Kidney (tissue), 14 donors: Measurements from ENCODE around the gene NOX5. TPM values are rescaled to one million over a fixed set of nuclear protein-coding genes. Genes with fewer than 3 reads are reported as not detected.

Experiments used
- DNase-seq, 5 donors: peaks; one replicate each; pipeline ENCODE4 v3.0.0-alpha.2; 2013 to 2020
- FAIRE-seq: peaks from 2 replicates; lab custom pipeline; 2012; peaks lifted over from hg19 to GRCh38; lab: Jason Lieb, UNC
- H3K27ac ChIP-seq, 2 donors: one replicate each; pipeline ENCODE4 v1.7.0; 2013; ENCODE audit warnings: low read depth in 2 of 2, low read length in 2 of 2, inconsistent platforms in 1 of 2
- H3K27me3 ChIP-seq: one replicate; pipeline ENCODE4 v1.7.1; 2013; ENCODE audit warnings: low read length, inconsistent platforms; ENCODE audit not compliant: control insufficient read depth, insufficient read depth
- H3K36me3 ChIP-seq, 3 donors: one replicate each; pipeline versions ENCODE4 v1.7.0 to v1.7.1; 2013; ENCODE audit warnings: low read length in 3 of 3, control low read depth in 1 of 3, inconsistent platforms in 1 of 3; ENCODE audit not compliant: insufficient read depth in 3 of 3, control insufficient read depth in 2 of 3
- H3K4me1 ChIP-seq, 3 donors: one replicate each; pipeline versions ENCODE4 v1.7.0 to v1.7.1; 2013; ENCODE audit warnings: low read length in 3 of 3, inconsistent platforms in 1 of 3, low read depth in 1 of 3; ENCODE audit not compliant: control insufficient read depth in 2 of 3, insufficient read depth in 2 of 3
- H3K4me3 ChIP-seq, 3 donors: one replicate each; pipeline versions ENCODE4 v1.7.0 to v1.8.1; 2013; ENCODE audit warnings: low read length in 3 of 3, control low read depth in 1 of 3, inconsistent platforms in 1 of 3
- H3K9ac ChIP-seq, 3 donors: one replicate each; pipeline versions ENCODE4 v1.7.0 to v1.7.1; 2013; ENCODE audit warnings: low read length in 3 of 3, control low read depth in 1 of 3, inconsistent platforms in 1 of 3
- H3K9me3 ChIP-seq, 3 donors: one replicate each; pipeline versions ENCODE4 v1.7.0 to v1.7.1; 2013; ENCODE audit warnings: low read length in 3 of 3, control low read depth in 1 of 3, inconsistent platforms in 1 of 3; ENCODE audit not compliant: control insufficient read depth in 2 of 3, insufficient read depth in 1 of 3
- intact Hi-C: fragments of 100-400 bp; cut with DNase I; formaldehyde crosslinking; loops from one replicate; pipeline ENCODE4 v1.11.1; 2022
- polyA plus RNA-seq: library from polyadenylated mRNA; stranded (reverse); fragments of 350-450 nt; fragmentation: Illumina TruSeq; extraction: RNeasy Lipid Tissue Mini Kit (QIAGEN cat#74804); gene quantifications from one replicate; pipeline ENCODE4 v1.2.3, GENCODE V29; 2014; ENCODE audit warnings: low read depth, low replicate concordance; ENCODE audit not compliant: insufficient read depth
- total RNA-seq: library from RNA; stranded (reverse); fragmentation: NEBNext Ultra II Directional; extraction: Animal tissue kit (Norgen Biotek cat#: 25700); gene quantifications from one replicate; pipeline ENCODE4 v1.2.1, GENCODE V29; 2021
- TF ChIP-seq, protein P1 (sequence below): IDR thresholded peaks from 3 replicates; pipeline ENCODE4 v1.5.1; 2012; ENCODE audit warnings: mild to moderate bottlenecking, moderate library complexity, borderline replicate concordance; ENCODE audit not compliant: insufficient read depth; ENCODE audit errors: extremely low read depth
- donor health status: control.
- donor health status: control.
- donor health status: control.
- donor health status: control.
- donor health status: control.
- donor health status: DM: yes; HTN: yes; CAD: no.
- donor health status: Normal renal cell carcinoma (clear cell type).

The NOX5 gene
- total and polyA plus RNA-seq, 2 donors from 2014 or later: 0.19 to 0.60 TPM

DNA sequence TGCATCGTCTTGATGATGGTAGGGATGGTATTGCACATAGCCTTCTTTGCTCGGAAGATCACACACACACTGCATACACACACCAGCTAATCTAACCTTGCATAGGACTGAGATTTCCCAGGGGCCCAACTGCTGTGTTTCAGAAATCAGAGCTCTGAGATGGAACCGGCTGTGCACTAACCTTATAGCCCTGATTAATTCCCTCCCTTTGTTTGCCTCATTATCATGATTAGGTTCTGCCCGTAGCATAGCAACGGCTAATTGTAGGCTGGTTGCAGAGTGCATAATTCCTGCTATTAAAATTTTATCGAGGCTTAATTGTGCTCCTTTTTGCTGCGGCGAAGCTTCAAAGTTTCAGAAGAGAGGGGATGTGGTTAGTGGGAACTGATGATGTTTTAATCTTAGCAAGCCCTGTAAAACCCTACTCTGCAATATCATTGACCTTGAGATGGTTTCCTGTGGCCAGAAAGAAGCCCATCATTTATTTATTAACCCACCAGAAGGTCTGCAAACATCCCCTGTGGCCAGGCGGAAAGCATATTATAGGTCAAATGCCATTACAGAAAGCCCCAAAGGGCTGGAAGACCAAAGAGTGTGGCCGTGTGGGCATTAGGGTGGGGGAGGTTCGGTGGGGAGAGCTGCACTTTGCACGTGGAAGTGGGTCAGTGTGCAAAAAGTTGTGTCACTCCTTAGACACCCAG lies 89.7 kb downstream of the NOX5 start:
- no peak overlapping the region for H3K9ac ChIP-seq
- H3K4me1 ChIP-seq: peaks cover 0 to 3% (median 0%) of the 10 kb centered on the region in 3 donors
- no peaks in the 10 kb centered on the region for H3K27me3 ChIP-seq
- H3K36me3 ChIP-seq: no peaks in the 10 kb centered on the region
- intact Hi-C loops: no loop called here
- DNase-seq: peak in 1 of 5 donors; percentile 42
- no peak overlapping the region for H3K27ac ChIP-seq
- TF ChIP-seq, protein P1, sequence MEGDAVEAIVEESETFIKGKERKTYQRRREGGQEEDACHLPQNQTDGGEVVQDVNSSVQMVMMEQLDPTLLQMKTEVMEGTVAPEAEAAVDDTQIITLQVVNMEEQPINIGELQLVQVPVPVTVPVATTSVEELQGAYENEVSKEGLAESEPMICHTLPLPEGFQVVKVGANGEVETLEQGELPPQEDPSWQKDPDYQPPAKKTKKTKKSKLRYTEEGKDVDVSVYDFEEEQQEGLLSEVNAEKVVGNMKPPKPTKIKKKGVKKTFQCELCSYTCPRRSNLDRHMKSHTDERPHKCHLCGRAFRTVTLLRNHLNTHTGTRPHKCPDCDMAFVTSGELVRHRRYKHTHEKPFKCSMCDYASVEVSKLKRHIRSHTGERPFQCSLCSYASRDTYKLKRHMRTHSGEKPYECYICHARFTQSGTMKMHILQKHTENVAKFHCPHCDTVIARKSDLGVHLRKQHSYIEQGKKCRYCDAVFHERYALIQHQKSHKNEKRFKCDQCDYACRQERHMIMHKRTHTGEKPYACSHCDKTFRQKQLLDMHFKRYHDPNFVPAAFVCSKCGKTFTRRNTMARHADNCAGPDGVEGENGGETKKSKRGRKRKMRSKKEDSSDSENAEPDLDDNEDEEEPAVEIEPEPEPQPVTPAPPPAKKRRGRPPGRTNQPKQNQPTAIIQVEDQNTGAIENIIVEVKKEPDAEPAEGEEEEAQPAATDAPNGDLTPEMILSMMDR: no peak
- no peaks in the 10 kb centered on the region for H3K9me3 ChIP-seq
- FAIRE-seq: no peak
- no peak overlapping the region for H3K4me3 ChIP-seq

DNA sequence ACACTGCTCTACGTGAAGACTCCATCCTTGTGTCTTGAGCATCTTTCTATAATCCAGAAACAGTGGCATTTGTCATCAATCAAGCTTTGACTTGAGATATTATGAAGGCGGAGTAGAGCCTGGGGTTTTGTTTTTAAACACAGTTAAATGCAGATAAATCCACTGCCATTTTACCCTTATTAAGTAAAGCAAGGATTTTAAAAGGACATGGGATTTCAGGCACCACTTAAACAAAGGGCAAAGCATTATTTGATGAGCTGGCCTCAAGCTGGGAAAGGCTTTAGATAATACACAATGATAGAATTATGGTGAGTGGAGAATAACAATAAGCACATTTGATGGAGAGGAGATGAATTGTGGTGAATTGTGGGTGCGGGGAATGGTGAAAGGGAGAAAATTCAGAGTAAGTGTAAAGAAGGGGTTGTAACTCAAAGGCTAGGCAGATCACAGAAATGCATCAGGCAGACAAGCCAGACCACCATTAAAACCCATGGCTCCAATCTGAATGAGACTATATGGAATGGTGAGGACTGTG lies 91.0 kb downstream of the NOX5 start:
- Histone ChIP-seq H3K36me3 (no peaks in the 10 kb centered on the region), H3K4me1 (peaks cover 0 to 3% (median 0%) of the 10 kb centered on the region in 3 donors), H3K4me3 (no peak overlapping the region), H3K27ac (no peak overlapping the region), H3K9ac (no peak overlapping the region), H3K27me3 (no peaks in the 10 kb centered on the region), H3K9me3 (no peaks in the 10 kb centered on the region)
- TF ChIP-seq, protein P1: no peak
- intact Hi-C loops: no loop called here
- no peak for FAIRE-seq
- no peak for DNase-seq

DNA sequence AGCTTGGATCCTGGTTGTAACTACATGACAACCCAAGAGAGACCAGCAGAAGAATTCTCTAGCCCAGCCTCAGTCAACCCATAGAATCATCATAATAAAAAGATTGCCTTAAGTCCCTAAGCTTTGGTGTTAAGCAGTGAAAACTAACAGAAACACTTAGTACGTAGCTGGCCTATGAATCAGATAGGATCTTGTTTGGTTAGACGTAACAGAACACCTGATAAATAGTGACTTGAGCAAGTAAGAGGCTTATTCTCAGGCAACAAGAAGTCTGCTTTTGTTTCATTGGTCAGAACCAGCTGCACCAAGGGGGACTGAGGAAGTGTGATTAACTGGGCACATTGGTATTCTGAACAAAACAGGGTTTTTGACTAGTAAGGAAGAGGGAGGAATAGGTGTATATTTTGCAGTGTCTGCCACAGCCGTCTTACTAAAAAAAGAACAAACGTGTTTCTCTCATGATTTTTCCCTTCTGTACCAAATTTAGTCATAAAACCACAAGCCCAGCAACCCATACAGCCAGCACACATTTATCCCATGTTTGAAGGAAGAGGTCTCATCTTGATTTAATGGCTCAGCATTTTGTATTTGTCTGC lies 92.6 kb downstream of the NOX5 start:
- no peaks in the 10 kb centered on the region for H3K36me3 ChIP-seq
- no peak overlapping the region for H3K9ac ChIP-seq
- H3K27ac ChIP-seq: no peak overlapping the region
- no peak overlapping the region for H3K4me3 ChIP-seq
- intact Hi-C loops: no loop called here
- H3K9me3 ChIP-seq: no peaks in the 10 kb centered on the region
- DNase-seq: no peak
- FAIRE-seq: no peak
- TF ChIP-seq, protein P1: no peak
- H3K27me3 ChIP-seq: no peaks in the 10 kb centered on the region
- H3K4me1 ChIP-seq: peaks cover 0 to 3% (median 0%) of the 10 kb centered on the region in 3 donors

Other genes with a start within 250 kb of the NOX5 start
- gene ANP32A, start 193.8 kb upstream of the NOX5 start, total RNA-seq: 113 TPM
- gene ANP32A, start 193.8 kb upstream of the NOX5 start, polyA plus RNA-seq: 148 TPM
- 4.1 TPM for gene SPESP1, start 84.2 kb upstream of the NOX5 start, total RNA-seq
- 3.7 TPM for gene SPESP1, start 84.2 kb upstream of the NOX5 start, polyA plus RNA-seq
- 18.0 TPM for gene GLCE, start 145.9 kb downstream of the NOX5 start, total RNA-seq
- gene GLCE, start 145.9 kb downstream of the NOX5 start, polyA plus RNA-seq: 14.9 TPM